Measurements from ENCODE around the gene ZRANB3.
"Not testable (repeated sequence)": the region's sequence is repeated elsewhere in the genome, so short reads cannot be mapped to it uniquely, and the experiment has no call there.

DNA sequence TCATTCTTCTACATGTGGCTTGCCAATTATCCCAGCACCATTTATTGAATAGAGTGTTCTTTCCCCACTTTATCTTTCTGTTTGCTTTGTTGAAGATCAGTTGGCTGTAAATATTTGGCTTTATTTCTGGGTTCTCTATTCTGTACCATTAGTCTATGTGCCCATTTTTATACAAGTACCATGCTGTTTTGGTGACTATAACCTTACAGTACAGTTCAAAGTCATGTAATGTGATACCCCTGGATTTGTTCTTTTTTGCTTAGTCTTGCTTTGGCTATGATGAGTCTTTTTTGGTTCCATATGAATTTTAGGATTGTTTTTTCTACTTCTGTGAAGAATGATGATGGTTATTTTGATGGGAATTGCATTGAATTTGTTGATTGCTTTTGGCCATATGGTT lies 243.9 kb downstream of the ZRANB3 start:
- TF ChIP-seq, protein P1, sequence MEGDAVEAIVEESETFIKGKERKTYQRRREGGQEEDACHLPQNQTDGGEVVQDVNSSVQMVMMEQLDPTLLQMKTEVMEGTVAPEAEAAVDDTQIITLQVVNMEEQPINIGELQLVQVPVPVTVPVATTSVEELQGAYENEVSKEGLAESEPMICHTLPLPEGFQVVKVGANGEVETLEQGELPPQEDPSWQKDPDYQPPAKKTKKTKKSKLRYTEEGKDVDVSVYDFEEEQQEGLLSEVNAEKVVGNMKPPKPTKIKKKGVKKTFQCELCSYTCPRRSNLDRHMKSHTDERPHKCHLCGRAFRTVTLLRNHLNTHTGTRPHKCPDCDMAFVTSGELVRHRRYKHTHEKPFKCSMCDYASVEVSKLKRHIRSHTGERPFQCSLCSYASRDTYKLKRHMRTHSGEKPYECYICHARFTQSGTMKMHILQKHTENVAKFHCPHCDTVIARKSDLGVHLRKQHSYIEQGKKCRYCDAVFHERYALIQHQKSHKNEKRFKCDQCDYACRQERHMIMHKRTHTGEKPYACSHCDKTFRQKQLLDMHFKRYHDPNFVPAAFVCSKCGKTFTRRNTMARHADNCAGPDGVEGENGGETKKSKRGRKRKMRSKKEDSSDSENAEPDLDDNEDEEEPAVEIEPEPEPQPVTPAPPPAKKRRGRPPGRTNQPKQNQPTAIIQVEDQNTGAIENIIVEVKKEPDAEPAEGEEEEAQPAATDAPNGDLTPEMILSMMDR (IDR thresholded peaks at IDR 0.05; ENCODE audit: low read length), result not testable (repeated sequence)
- not testable (repeated sequence) for TF ChIP-seq EZH2 (optimal IDR thresholded peaks at IDR 0.05; ENCODE audit: low read depth, low read length)

Data from MM.1S (cell line).